Right lobe of liver (tissue), 6 donors: Measurements from ENCODE around the gene SCN11A. TPM values are rescaled to one million over a fixed set of nuclear protein-coding genes. Genes with fewer than 3 reads are reported as not detected.

ENCODE experiments used
- ATAC-seq, 4 donors: fragments of 200-7000 bp; cut with Tn5 transposase; one replicate each; pipeline ENCODE4 v1.9.1; 2020; ENCODE audit warnings: mild to moderate bottlenecking in 4 of 4, moderate library complexity in 4 of 4
- DNase-seq, 3 donors: peaks; one replicate each; pipeline ENCODE4 v3.0.0-alpha.2; 2020
- H3K27ac ChIP-seq, 3 donors: fragments of 200-600 bp; one replicate each; pipeline ENCODE4 v1.8.0; 2022
- H3K27me3 ChIP-seq, 2 donors: fragments of 200-600 bp; one replicate each; pipeline ENCODE4 v1.8.0; 2022
- H3K36me3 ChIP-seq, 4 donors: fragments of 200-600 bp; sonication (generic) in 1 of 4; one replicate each; pipeline versions ENCODE4 v1.5.1 to v1.8.0; 2017 to 2022; ENCODE audit warnings: control low read depth in 1 of 4
- H3K4me1 ChIP-seq, 4 donors: fragments of 200-600 bp; sonication (generic) in 1 of 4; one replicate each; pipeline versions ENCODE4 v1.5.1 to v1.8.0; 2017 to 2022; ENCODE audit warnings: control low read depth in 1 of 4
- H3K4me3 ChIP-seq, 3 donors: fragments of 200-600 bp; one replicate each; pipeline ENCODE4 v1.8.0; 2022
- H3K9me3 ChIP-seq, 4 donors: fragments of 200-600 bp; sonication (generic) in 1 of 4; one replicate each; pipeline versions ENCODE4 v1.5.1 to v1.8.0; 2017 to 2022; ENCODE audit warnings: control low read depth in 1 of 4
- POLR2A ChIP-seq: fragments of 450-650 bp; IDR thresholded peaks from one replicate; pipeline ENCODE4 v1.6.1; 2017; ENCODE audit warnings: antibody characterized with exemption, mild to moderate bottlenecking
- WGBS: methylation state at CpG from one replicate; pipeline ENCODE4 v1.1.6; 2018; ENCODE audit warnings: low coverage, low lambda C conversion rate; ENCODE audit not compliant: insufficient coverage; ENCODE audit errors: missing lambda C conversion rate; 5-methylcytosine and 5-hydroxymethylcytosine counted together
- intact Hi-C, 2 donors: fragments of 100-400 bp; cut with DNase I; formaldehyde crosslinking; loops; one replicate each; pipeline versions ENCODE4 v1.11.2 to v1.14.1; 2022
- small RNA-seq, 2 experiments: library from RNA; depleted of rRNA; stranded (forward); fragments of <200 nt; gene quantifications; one replicate each; pipeline ENCODE3, GENCODE V24; 2016
- total RNA-seq, 6 experiments: library from RNA; depleted of rRNA in 2 of 6; stranded (reverse); fragments of >200 nt in 2 of 6; fragmentation: NEBNext Ultra II Directional in 3 of 6; extraction: Animal tissue kit (Norgen Biotek cat#: 25700) in 3 of 6; gene quantifications; one replicate each; pipeline versions ENCODE4 v1.1.0 to v1.2.4, GENCODE V29; 2016 to 2023
- TF ChIP-seq, protein P1 (sequence below), 4 donors: fragments of 200-600 bp in 3 of 4; fragments of 450-650 bp in 1 of 4; IDR thresholded peaks; one replicate each; pipeline versions ENCODE4 v1.5.1 to v1.8.0; 2016 to 2022; ENCODE audit warnings: antibody characterized with exemption in 4 of 4, mild to moderate bottlenecking in 2 of 4
- donor health status: DM: no; HTN: yes; CAD: no.
- donor health status: DM: no; HTN: no; CAD: no.
- donor health status: DM: no; HTN: no; CAD: no.
- donor health status: DM: no; HTN: yes; CAD: no.
- donor health status: DM: no; HTN: yes; CAD: no.

The SCN11A gene
- total RNA-seq, 6 experiments from 2014 or later, result 0.12 to 0.31 (median 0.16) TPM; not detected in 1

DNA sequence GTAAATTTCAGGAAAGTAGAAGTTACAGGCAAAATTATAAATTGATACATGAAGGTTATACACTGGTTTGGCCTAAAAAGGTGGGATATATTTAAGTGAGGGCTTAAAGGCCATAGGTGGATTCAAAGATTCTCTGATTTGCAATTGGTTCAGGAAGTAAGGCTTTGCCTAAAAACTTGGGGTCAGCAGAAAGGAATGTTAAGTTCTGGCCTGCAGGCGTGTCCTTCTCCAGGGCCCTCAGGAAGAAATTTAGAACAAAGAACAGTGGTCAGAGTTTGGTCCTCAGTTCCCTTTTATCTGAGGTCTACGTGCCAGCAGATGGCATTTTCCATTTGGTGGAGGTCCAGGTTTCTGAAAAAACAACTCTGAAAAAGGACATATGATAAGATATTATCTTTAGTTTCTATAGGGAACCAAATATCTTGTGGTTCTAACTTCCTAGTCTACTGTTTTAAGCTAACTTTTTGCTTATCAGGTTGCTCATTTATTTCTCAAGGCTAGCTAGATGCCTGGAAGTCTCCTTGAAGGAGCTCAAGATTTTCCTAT, 40.5 kb downstream of the SCN11A start:
- Histone ChIP-seq H3K36me3 (no peaks in the 10 kb centered on the region), H3K27me3 (no peaks in the 10 kb centered on the region), H3K27ac (no peak overlapping the region), H3K4me1 (no peaks in the 10 kb centered on the region), H3K4me3 (no peak overlapping the region), H3K9me3 (no peaks in the 10 kb centered on the region)
- 56% methylated on average over 2 of the region's 2 CpGs for WGBS
- no peak for DNase-seq
- no peak for TF ChIP-seq POLR2A
- TF ChIP-seq, protein P1, sequence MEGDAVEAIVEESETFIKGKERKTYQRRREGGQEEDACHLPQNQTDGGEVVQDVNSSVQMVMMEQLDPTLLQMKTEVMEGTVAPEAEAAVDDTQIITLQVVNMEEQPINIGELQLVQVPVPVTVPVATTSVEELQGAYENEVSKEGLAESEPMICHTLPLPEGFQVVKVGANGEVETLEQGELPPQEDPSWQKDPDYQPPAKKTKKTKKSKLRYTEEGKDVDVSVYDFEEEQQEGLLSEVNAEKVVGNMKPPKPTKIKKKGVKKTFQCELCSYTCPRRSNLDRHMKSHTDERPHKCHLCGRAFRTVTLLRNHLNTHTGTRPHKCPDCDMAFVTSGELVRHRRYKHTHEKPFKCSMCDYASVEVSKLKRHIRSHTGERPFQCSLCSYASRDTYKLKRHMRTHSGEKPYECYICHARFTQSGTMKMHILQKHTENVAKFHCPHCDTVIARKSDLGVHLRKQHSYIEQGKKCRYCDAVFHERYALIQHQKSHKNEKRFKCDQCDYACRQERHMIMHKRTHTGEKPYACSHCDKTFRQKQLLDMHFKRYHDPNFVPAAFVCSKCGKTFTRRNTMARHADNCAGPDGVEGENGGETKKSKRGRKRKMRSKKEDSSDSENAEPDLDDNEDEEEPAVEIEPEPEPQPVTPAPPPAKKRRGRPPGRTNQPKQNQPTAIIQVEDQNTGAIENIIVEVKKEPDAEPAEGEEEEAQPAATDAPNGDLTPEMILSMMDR (IDR thresholded peaks at IDR 0.05), result no peak
- no peak for ATAC-seq
- intact Hi-C loops, result no loop called here

DNA sequence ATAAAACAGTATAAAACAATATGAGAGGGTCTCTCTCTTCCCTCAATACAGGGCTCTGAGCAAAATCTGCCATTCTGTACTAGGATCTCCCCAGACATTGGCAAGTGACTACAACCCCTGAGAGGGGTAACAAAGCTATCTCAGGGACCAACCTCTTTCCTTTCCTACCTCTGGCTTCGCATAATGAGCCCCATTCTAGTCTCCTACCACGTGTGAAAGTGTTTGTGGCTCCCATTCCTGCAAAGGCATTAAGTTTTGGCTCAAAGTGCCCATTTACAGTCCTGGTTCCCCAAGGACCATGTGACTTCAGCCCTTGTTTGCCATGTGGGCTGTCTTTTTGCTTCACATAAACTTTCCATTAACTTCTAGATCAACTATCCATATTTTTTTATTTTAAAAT, 46.4 kb downstream of the SCN11A start:
- H3K36me3 ChIP-seq, result no peaks in the 10 kb centered on the region
- intact Hi-C loops, result no loop called here
- no peak overlapping the region for H3K27ac ChIP-seq
- no peak for ATAC-seq
- H3K27me3 ChIP-seq, result no peaks in the 10 kb centered on the region
- H3K9me3 ChIP-seq, result no peaks in the 10 kb centered on the region
- TF ChIP-seq, protein P1 (IDR thresholded peaks at IDR 0.05), result no peak
- no peak for TF ChIP-seq POLR2A
- no peak for DNase-seq
- WGBS, result 36% methylated on average over 2 of the region's 2 CpGs
- H3K4me3 ChIP-seq, result no peak overlapping the region
- no peaks in the 10 kb centered on the region for H3K4me1 ChIP-seq

Small RNA genes lying within 50 kb of the gene (small RNA-seq; reads per million reads assigned to genes)
- gene RNU6-1227P, result 0 reads per million in 2 experiments

Other genes starting within 250 kb of the SCN11A start
- gene SCN10A, start 235.7 kb downstream of the SCN11A start, total RNA-seq, result not detected
- 10 to 100 TPM; 11.3 to 21.9 (median 18.3) TPM for gene WDR48, start 72 bp upstream of the SCN11A start, total RNA-seq
- gene GORASP1, start 55.7 kb upstream of the SCN11A start, total RNA-seq, result 10 to 100 TPM; 27.8 to 35.5 (median 33.1) TPM
- gene TTC21A, start 55.7 kb upstream of the SCN11A start, total RNA-seq, result 1 to 10 TPM; 1.4 to 3.5 (median 2.5) TPM
- 10 to 100 TPM in 5 of 6 experiments, 1 to 10 TPM in 1; 6.7 to 43.4 (median 17.4) TPM for gene CSRNP1, start 101.6 kb upstream of the SCN11A start, total RNA-seq
- gene XIRP1, start 140.7 kb upstream of the SCN11A start, total RNA-seq, result under 1 TPM in 5 of 6 experiments, not detected in 1; 0.05 to 0.43 (median 0.07) TPM
- gene CX3CR1, start 228.1 kb upstream of the SCN11A start, total RNA-seq, result 1 to 10 TPM in 1 of 6 experiments, under 1 TPM in 4, not detected in 1; 0.25 to 1.8 (median 0.72) TPM